Keratinocyte (primary cell): ENCODE measurements around the gene KRTAP4-11.

ENCODE experiments used
- EZH2 ChIP-seq: IDR thresholded peaks from one replicate; pipeline ENCODE4 v1.6.1; 2012; ENCODE audit warnings: inconsistent platforms, mild to moderate bottlenecking, low read length, moderate library complexity
- TF ChIP-seq, protein P1 (sequence below), 3 experiments: IDR thresholded peaks in 1 of 3; conservative IDR thresholded peaks in 1 of 3; optimal IDR thresholded peaks in 1 of 3; 2 replicates in 2 of 3; 3 replicates in 1 of 3; pipeline versions ENCODE3 to v1.5.1; 2011; ENCODE audit warnings: low read length in 3 of 3, mild to moderate bottlenecking in 3 of 3, moderate library complexity in 2 of 3, control low read depth in 1 of 3, inconsistent platforms in 1 of 3; ENCODE audit not compliant: insufficient read depth in 2 of 3; ENCODE audit errors: extremely low read depth in 1 of 3

DNA sequence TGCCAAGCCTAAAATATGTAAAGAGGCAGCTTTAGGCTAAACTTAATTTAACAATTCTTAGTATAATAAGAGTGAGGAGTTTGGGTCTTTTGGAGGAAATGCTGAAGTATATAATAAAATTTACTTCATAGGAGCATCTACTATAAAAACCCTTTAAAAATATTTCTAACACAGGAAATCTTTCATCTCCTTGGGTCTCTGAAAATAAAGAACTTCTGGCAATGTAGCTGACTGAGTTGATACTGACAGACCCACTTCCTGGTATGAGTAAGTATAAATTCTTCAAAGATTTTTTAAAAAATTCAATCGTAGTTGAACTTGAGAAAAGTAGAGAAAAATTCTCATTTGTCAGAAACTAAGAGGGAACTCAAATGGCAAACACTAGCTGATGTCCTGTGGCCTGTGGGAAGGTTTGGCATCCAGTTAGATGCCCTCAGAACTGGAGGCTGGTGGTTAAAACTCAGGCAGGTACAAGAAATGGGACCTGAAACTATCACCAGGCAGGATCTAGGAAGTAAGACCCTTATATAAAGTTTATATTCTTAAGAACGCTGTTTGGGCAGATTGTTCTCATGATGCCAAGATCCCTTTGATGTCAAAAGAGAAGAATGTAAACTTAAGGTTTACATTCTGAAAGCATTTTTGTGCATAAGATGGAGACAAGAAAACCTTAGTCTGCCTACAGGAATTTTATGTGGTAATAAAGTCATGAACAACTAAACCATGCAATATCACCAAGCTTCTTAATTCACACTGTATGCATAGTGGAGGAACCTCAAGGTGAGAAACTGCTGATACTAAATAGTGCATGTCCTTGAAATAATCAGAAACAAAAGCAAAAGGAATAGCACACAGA lies 15.9 kb upstream of the KRTAP4-11 start:
- TF ChIP-seq, protein P1, sequence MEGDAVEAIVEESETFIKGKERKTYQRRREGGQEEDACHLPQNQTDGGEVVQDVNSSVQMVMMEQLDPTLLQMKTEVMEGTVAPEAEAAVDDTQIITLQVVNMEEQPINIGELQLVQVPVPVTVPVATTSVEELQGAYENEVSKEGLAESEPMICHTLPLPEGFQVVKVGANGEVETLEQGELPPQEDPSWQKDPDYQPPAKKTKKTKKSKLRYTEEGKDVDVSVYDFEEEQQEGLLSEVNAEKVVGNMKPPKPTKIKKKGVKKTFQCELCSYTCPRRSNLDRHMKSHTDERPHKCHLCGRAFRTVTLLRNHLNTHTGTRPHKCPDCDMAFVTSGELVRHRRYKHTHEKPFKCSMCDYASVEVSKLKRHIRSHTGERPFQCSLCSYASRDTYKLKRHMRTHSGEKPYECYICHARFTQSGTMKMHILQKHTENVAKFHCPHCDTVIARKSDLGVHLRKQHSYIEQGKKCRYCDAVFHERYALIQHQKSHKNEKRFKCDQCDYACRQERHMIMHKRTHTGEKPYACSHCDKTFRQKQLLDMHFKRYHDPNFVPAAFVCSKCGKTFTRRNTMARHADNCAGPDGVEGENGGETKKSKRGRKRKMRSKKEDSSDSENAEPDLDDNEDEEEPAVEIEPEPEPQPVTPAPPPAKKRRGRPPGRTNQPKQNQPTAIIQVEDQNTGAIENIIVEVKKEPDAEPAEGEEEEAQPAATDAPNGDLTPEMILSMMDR (optimal IDR thresholded peaks at IDR 0.05 in 1 of 3, IDR thresholded peaks at IDR 0.05 in 1 of 3, conservative IDR thresholded peaks at IDR 0.05 in 1 of 3; ENCODE audit: extremely low read depth in 1 of 3, insufficient read depth in 2 of 3, low read length in 3 of 3), result no peak
- no peak for TF ChIP-seq EZH2
